Skeletal muscle satellite cell (primary cell): ENCODE results near the gene FNTB.

ENCODE experiments used
- H3K27me3 ChIP-seq: 2 replicates; pipeline ENCODE4 v1.7.0; 2013; ENCODE audit warnings: low read length; ENCODE audit not compliant: control insufficient read depth, insufficient read depth
- H3K36me3 ChIP-seq: 2 replicates; pipeline ENCODE4 v1.7.0; 2013; ENCODE audit warnings: mild to moderate bottlenecking, control low read depth, low read length; ENCODE audit not compliant: insufficient read depth
- H3K4me1 ChIP-seq: 2 replicates; pipeline ENCODE4 v1.7.0; 2013; ENCODE audit warnings: low read length; ENCODE audit not compliant: control insufficient read depth, insufficient read depth
- H3K4me2 ChIP-seq: 2 replicates; pipeline ENCODE4 v1.7.0; 2013; ENCODE audit warnings: mild to moderate bottlenecking, low read length
- H3K4me3 ChIP-seq: 2 replicates; pipeline ENCODE4 v1.7.0; 2013; ENCODE audit warnings: low read length
- H3K9ac ChIP-seq: 2 replicates; pipeline ENCODE4 v1.7.0; 2013; ENCODE audit warnings: mild to moderate bottlenecking, low read depth, low read length, moderate library complexity
- H3K9me3 ChIP-seq: replicated peaks from 2 replicates; pipeline ENCODE4 v1.7.0; 2013; ENCODE audit warnings: mild to moderate bottlenecking, control low read depth, low read length

FNTB gene

GRCh38 chr14:65069874-65070413 lies 83.2 kb downstream of the FNTB start:
- no peaks in the 10 kb centered on the region for H3K4me1 ChIP-seq
- no peak overlapping the region for H3K9ac ChIP-seq
- H3K27me3 ChIP-seq = no peaks in the 10 kb centered on the region
- no peak overlapping the region for H3K4me3 ChIP-seq
- no peak overlapping the region for H3K4me2 ChIP-seq
- H3K9me3 ChIP-seq = no peaks in the 10 kb centered on the region
- peaks cover 43% of the 10 kb centered on the region for H3K36me3 ChIP-seq

- Histone ChIP-seq H3K4me1 (no peaks in the 10 kb centered on the region), H3K36me3 (peaks cover 42% of the 10 kb centered on the region), H3K4me2 (no peak overlapping the region), H3K4me3 (no peak overlapping the region), H3K9ac (no peak overlapping the region), H3K27me3 (no peaks in the 10 kb centered on the region), H3K9me3 (no peaks in the 10 kb centered on the region)
These were observed 83.8 kb downstream of the FNTB start for GRCh38 chr14:65070471-65070976.

- H3K4me2 ChIP-seq = no peak overlapping the region
- no peak overlapping the region for H3K9ac ChIP-seq
- no peaks in the 10 kb centered on the region for H3K9me3 ChIP-seq
- H3K4me3 ChIP-seq = no peak overlapping the region
- H3K36me3 ChIP-seq = peaks cover 42% of the 10 kb centered on the region
- no peaks in the 10 kb centered on the region for H3K4me1 ChIP-seq
- H3K27me3 ChIP-seq = no peaks in the 10 kb centered on the region
These were observed 84.8 kb downstream of the FNTB start for GRCh38 chr14:65071544-65071943.

- H3K4me3 ChIP-seq = no peak overlapping the region
- no peak overlapping the region for H3K4me2 ChIP-seq
- H3K9ac ChIP-seq = no peak overlapping the region
- H3K36me3 ChIP-seq = peaks cover 49% of the 10 kb centered on the region
- no peaks in the 10 kb centered on the region for H3K9me3 ChIP-seq
- H3K27me3 ChIP-seq = no peaks in the 10 kb centered on the region
- H3K4me1 ChIP-seq = no peaks in the 10 kb centered on the region
These were observed 85.6 kb downstream of the FNTB start for GRCh38 chr14:65072256-65072655.

GRCh38 chr14:65072937-65073336 lies 86.2 kb downstream of the FNTB start:
- Histone ChIP-seq H3K27me3 (no peaks in the 10 kb centered on the region), H3K4me1 (no peaks in the 10 kb centered on the region), H3K36me3 (peaks cover 56% of the 10 kb centered on the region), H3K4me2 (no peak overlapping the region), H3K4me3 (no peak overlapping the region), H3K9ac (no peak overlapping the region), H3K9me3 (no peaks in the 10 kb centered on the region)

GRCh38 chr14:65073605-65074201 lies 87.0 kb downstream of the FNTB start:
- Histone ChIP-seq H3K4me1 (no peaks in the 10 kb centered on the region), H3K36me3 (peaks cover 56% of the 10 kb centered on the region), H3K9ac (no peak overlapping the region), H3K4me3 (no peak overlapping the region), H3K9me3 (no peaks in the 10 kb centered on the region), H3K4me2 (no peak overlapping the region), H3K27me3 (no peaks in the 10 kb centered on the region)

- H3K4me3 ChIP-seq = no peak overlapping the region
- no peaks in the 10 kb centered on the region for H3K4me1 ChIP-seq
- H3K27me3 ChIP-seq = no peaks in the 10 kb centered on the region
- no peaks in the 10 kb centered on the region for H3K9me3 ChIP-seq
- H3K9ac ChIP-seq = no peak overlapping the region
- H3K36me3 ChIP-seq = peaks cover 59% of the 10 kb centered on the region
- H3K4me2 ChIP-seq = no peak overlapping the region
These were observed 87.9 kb downstream of the FNTB start for GRCh38 chr14:65074449-65075150.

- H3K36me3 ChIP-seq = peaks cover 64% of the 10 kb centered on the region
These were observed 89.1 kb downstream of the FNTB start for GRCh38 chr14:65075628-65076325.

GRCh38 chr14:65077318-65077717 lies 90.6 kb downstream of the FNTB start:
- no peak overlapping the region for H3K4me3 ChIP-seq
- no peak overlapping the region for H3K9ac ChIP-seq
- no peaks in the 10 kb centered on the region for H3K27me3 ChIP-seq
- H3K4me1 ChIP-seq = no peaks in the 10 kb centered on the region
- no peaks in the 10 kb centered on the region for H3K9me3 ChIP-seq
- H3K36me3 ChIP-seq = peaks cover 68% of the 10 kb centered on the region
- no peak overlapping the region for H3K4me2 ChIP-seq

More at GRCh38 chr14:65075628-65076325, 89.1 kb downstream of the FNTB start:
- Histone ChIP-seq H3K4me3 (no peak overlapping the region), H3K27me3 (no peaks in the 10 kb centered on the region), H3K9ac (no peak overlapping the region), H3K9me3 (no peaks in the 10 kb centered on the region), H3K4me1 (no peaks in the 10 kb centered on the region), H3K4me2 (no peak overlapping the region)

- no peaks in the 10 kb centered on the region for H3K9me3 ChIP-seq
- H3K4me3 ChIP-seq = no peak overlapping the region
- H3K9ac ChIP-seq = no peak overlapping the region
- no peak overlapping the region for H3K4me2 ChIP-seq
- peaks cover 73% of the 10 kb centered on the region for H3K36me3 ChIP-seq
- H3K27me3 ChIP-seq = no peaks in the 10 kb centered on the region
- H3K4me1 ChIP-seq = no peaks in the 10 kb centered on the region
These were observed 92.5 kb downstream of the FNTB start for GRCh38 chr14:65079201-65079600.

- H3K4me1 ChIP-seq = peaks cover 2% of the 10 kb centered on the region
- H3K27me3 ChIP-seq = no peaks in the 10 kb centered on the region
- no peak overlapping the region for H3K9ac ChIP-seq
- H3K4me3 ChIP-seq = no peak overlapping the region
- no peaks in the 10 kb centered on the region for H3K9me3 ChIP-seq
- H3K4me2 ChIP-seq = no peak overlapping the region
- H3K36me3 ChIP-seq = peaks cover 71% of the 10 kb centered on the region
These were observed 93.1 kb downstream of the FNTB start for GRCh38 chr14:65079768-65080167.
